Neural cell (in vitro differentiated cells): ENCODE results near the gene AMPD2. TPM values are rescaled to one million over a fixed set of nuclear protein-coding genes. Genes with fewer than 3 reads are reported as not detected.

Experiments
- H2AFZ ChIP-seq: fragments of 200-600, 300-800 bp; sonication (generic), shearing (Covaris generic); 2 replicates; pipeline ENCODE4 v1.6.0; 2014; ENCODE audit warnings: low read depth, mild to moderate bottlenecking, antibody characterized with exemption, low read length, moderate library complexity
- H3F3A ChIP-seq: fragments of 200-600 bp; shearing (Covaris generic); 2 replicates; pipeline ENCODE4 v1.6.1; 2016; ENCODE audit warnings: mild to moderate bottlenecking, moderate library complexity, mixed read lengths, antibody characterized with exemption, low read length; ENCODE audit not compliant: insufficient read depth, poor library complexity, severe bottlenecking
- H3K27ac ChIP-seq: fragments of 200-600, 300-800 bp; sonication (generic), shearing (Covaris generic); 2 replicates; pipeline ENCODE4 v1.5.1; 2014; ENCODE audit warnings: mild to moderate bottlenecking, low read length, moderate library complexity
- H3K27me3 ChIP-seq: fragments of 300-800, 200-600 bp; sonication (generic), shearing (Covaris generic); 2 replicates; pipeline ENCODE4 v1.6.0; 2014; ENCODE audit warnings: mild to moderate bottlenecking, low read depth, low read length, moderate library complexity; ENCODE audit not compliant: insufficient read depth
- H3K36me3 ChIP-seq: fragments of 300-800, 200-600 bp; sonication (generic), shearing (Covaris generic); 2 replicates; pipeline ENCODE4 v1.5.1; 2014; ENCODE audit warnings: mild to moderate bottlenecking, antibody characterized with exemption, low read length, moderate library complexity; ENCODE audit not compliant: insufficient read depth
- H3K4me2 ChIP-seq: fragments of 300-800, 200-600 bp; sonication (generic), shearing (Covaris generic); 2 replicates; pipeline ENCODE4 v1.6.0; 2014; ENCODE audit warnings: mild to moderate bottlenecking, low read length
- H3K4me3 ChIP-seq: fragments of 300-800, 200-600 bp; sonication (generic), shearing (Covaris generic); 2 replicates; pipeline ENCODE4 v1.5.1; 2014; ENCODE audit warnings: mild to moderate bottlenecking, low read length, moderate library complexity
- H3K79me2 ChIP-seq: fragments of 200-600 bp; shearing (Covaris generic); replicated peaks from 2 replicates; pipeline ENCODE4 v1.6.0; 2014; ENCODE audit warnings: mild to moderate bottlenecking, low read length, moderate library complexity; ENCODE audit not compliant: insufficient read depth
- H3K9ac ChIP-seq: fragments of 300-800, 200-600 bp; sonication (generic), shearing (Covaris generic); 2 replicates; pipeline ENCODE4 v1.6.1; 2016; ENCODE audit warnings: mild to moderate bottlenecking, low read length, mixed read lengths
- H3K9me2 ChIP-seq: fragments of 200-600 bp; shearing (Covaris generic); 2 replicates; pipeline ENCODE4 v1.6.1; 2016; ENCODE audit warnings: mild to moderate bottlenecking, low read length, mixed read lengths; ENCODE audit not compliant: insufficient read depth
- H3K9me3 ChIP-seq: fragments of 200-600, 300-800 bp; sonication (generic), shearing (Covaris generic); 2 replicates; pipeline ENCODE4 v1.6.1; 2016; ENCODE audit warnings: mild to moderate bottlenecking, mixed run types, low read length, moderate library complexity, mixed read lengths
- H4K20me1 ChIP-seq: fragments of 200-600 bp; shearing (Covaris generic); 2 replicates; pipeline ENCODE4 v1.6.1; 2016; ENCODE audit warnings: mild to moderate bottlenecking, mixed run types; ENCODE audit not compliant: insufficient read depth
- EP300 ChIP-seq: fragments of 450-650 bp; conservative IDR thresholded peaks from 2 replicates; pipeline ENCODE4 v1.6.1; 2014; ENCODE audit warnings: antibody characterized with exemption, mild to moderate bottlenecking, moderate library complexity; ENCODE audit not compliant: poor library complexity, severe bottlenecking
- EZH2 ChIP-seq: fragments of 200-600, 300-800 bp; shearing (Covaris generic), sonication (generic); IDR thresholded peaks from 2 replicates; pipeline ENCODE4 v1.6.1; 2014; ENCODE audit warnings: antibody characterized with exemption, low read length, borderline replicate concordance, mild to moderate bottlenecking; ENCODE audit not compliant: insufficient read depth, poor library complexity, severe bottlenecking
- MXI1 ChIP-seq: fragments of 450-650 bp; conservative IDR thresholded peaks from 2 replicates; pipeline ENCODE4 v1.6.1; 2014; ENCODE audit warnings: antibody characterized with exemption, mild to moderate bottlenecking; ENCODE audit not compliant: poor library complexity, severe bottlenecking
- POLR2AphosphoS5 ChIP-seq: IDR thresholded peaks from 2 replicates; pipeline ENCODE4 v1.6.1; 2012
- RAD21 ChIP-seq: fragments of 450-650 bp; conservative IDR thresholded peaks from 2 replicates; pipeline ENCODE4 v1.6.1; 2014; ENCODE audit warnings: antibody characterized with exemption, mild to moderate bottlenecking, moderate library complexity
- REST ChIP-seq: IDR thresholded peaks from 2 replicates; pipeline ENCODE4 v1.6.1; 2012; ENCODE audit warnings: borderline replicate concordance
- SMC3 ChIP-seq: fragments of 450-650 bp; conservative IDR thresholded peaks from 2 replicates; pipeline ENCODE4 v1.6.1; 2014; ENCODE audit warnings: antibody characterized with exemption, mild to moderate bottlenecking, moderate library complexity; ENCODE audit not compliant: poor library complexity
- TAF1 ChIP-seq: IDR thresholded peaks from 2 replicates; pipeline ENCODE4 v1.6.1; 2012; ENCODE audit warnings: low read depth
- polyA plus RNA-seq: library from polyadenylated mRNA; depleted of rRNA; stranded (reverse); fragments of >200 nt; gene quantifications from 2 replicates; pipeline ENCODE4 v1.2.3, GENCODE V29; 2014
- TF ChIP-seq, protein P1 (sequence below): fragments of 450-650 bp; IDR thresholded peaks from 2 replicates; pipeline ENCODE4 v1.5.1; 2014; ENCODE audit warnings: antibody characterized with exemption, mild to moderate bottlenecking, moderate library complexity; ENCODE audit not compliant: poor library complexity, severe bottlenecking

AMPD2 gene
- polyA plus RNA-seq, 1 donor from 2014 or later, result 104 TPM

DNA sequence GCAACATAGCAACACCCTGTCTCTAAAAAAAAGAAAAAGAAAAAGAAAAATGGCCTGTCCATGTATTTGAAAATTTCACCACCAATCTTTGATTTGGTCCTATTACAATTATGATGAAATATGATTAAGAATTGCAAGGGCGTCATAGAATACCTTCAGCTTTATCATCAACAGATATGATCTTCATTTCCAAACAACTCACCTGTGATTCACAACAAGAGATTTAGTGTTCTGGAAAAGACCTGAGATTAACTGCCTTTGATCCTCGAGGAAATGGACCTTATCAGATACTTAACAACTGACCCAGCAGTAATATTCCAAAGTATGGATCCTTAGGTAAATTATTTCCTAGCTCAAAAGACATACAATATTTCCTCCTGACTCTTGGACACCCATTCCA lies 32.8 kb downstream of the AMPD2 start:
- Histone ChIP-seq H3K9me2 (no peaks in the 10 kb centered on the region), H4K20me1 (no peaks in the 10 kb centered on the region), H3K27me3 (no peaks in the 10 kb centered on the region)

DNA sequence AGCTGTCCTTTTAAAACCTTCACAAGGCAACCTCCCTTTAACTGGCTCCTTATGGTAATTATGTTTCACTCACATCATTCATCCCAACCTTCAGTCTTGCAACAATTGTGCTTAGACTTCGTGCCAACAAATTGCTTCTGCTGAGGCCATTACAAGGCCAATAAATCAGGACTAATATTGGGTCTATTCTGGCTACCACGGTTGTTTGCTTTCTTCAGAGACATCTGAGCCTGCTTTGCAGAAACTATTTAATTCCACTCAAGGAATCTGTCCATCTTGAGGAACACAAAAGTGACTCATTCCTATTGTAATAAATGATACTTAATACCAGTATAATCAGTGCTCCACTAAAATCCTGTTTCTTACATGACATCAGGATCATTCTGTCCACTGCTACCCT lies 33.7 kb downstream of the AMPD2 start:
- no peak overlapping the region for H3K4me2 ChIP-seq
- H3K79me2 ChIP-seq, result no peaks in the 10 kb centered on the region
- H3K36me3 ChIP-seq, result no peaks in the 10 kb centered on the region
- no peak overlapping the region for H3K4me3 ChIP-seq
- H3K9me3 ChIP-seq, result no peaks in the 10 kb centered on the region
- no peak overlapping the region for H2AFZ ChIP-seq
- no peaks in the 10 kb centered on the region for H3K9me2 ChIP-seq
- H3F3A ChIP-seq, result no peaks in the 10 kb centered on the region
- H3K27ac ChIP-seq, result no peak overlapping the region
- no peaks in the 10 kb centered on the region for H4K20me1 ChIP-seq
- no peak overlapping the region for H3K9ac ChIP-seq
- H3K27me3 ChIP-seq, result no peaks in the 10 kb centered on the region
- TF ChIP-seq POLR2AphosphoS5, result no peak
- no peak for TF ChIP-seq EP300
- no peak for TF ChIP-seq RAD21
- no peak for TF ChIP-seq SMC3
- no peak for TF ChIP-seq MXI1
- TF ChIP-seq, protein P1, sequence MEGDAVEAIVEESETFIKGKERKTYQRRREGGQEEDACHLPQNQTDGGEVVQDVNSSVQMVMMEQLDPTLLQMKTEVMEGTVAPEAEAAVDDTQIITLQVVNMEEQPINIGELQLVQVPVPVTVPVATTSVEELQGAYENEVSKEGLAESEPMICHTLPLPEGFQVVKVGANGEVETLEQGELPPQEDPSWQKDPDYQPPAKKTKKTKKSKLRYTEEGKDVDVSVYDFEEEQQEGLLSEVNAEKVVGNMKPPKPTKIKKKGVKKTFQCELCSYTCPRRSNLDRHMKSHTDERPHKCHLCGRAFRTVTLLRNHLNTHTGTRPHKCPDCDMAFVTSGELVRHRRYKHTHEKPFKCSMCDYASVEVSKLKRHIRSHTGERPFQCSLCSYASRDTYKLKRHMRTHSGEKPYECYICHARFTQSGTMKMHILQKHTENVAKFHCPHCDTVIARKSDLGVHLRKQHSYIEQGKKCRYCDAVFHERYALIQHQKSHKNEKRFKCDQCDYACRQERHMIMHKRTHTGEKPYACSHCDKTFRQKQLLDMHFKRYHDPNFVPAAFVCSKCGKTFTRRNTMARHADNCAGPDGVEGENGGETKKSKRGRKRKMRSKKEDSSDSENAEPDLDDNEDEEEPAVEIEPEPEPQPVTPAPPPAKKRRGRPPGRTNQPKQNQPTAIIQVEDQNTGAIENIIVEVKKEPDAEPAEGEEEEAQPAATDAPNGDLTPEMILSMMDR, result no peak
- no peak for TF ChIP-seq REST
- TF ChIP-seq EZH2, result no peak

More for the DNA sequence above, 32.8 kb downstream of the AMPD2 start:
- Histone ChIP-seq H3K4me3 (no peak overlapping the region), H3K27ac (no peak overlapping the region), H3K9ac (no peak overlapping the region), H3K9me3 (no peaks in the 10 kb centered on the region), H3K36me3 (no peaks in the 10 kb centered on the region), H3K4me2 (no peak overlapping the region), H3F3A (no peaks in the 10 kb centered on the region), H3K79me2 (no peaks in the 10 kb centered on the region), H2AFZ (no peak overlapping the region)
- TF ChIP-seq TAF1, result no peak
- TF ChIP-seq MXI1, result no peak
- no peak for TF ChIP-seq RAD21
- TF ChIP-seq, protein P1, result no peak
- TF ChIP-seq REST, result no peak
- no peak for TF ChIP-seq EZH2
- TF ChIP-seq SMC3, result no peak
- TF ChIP-seq POLR2AphosphoS5, result no peak
- TF ChIP-seq EP300, result no peak
